Thymus (tissue), 11 donors: ENCODE measurements around the gene SARDH. TPM values are rescaled to one million over a fixed set of nuclear protein-coding genes. Genes with fewer than 3 reads are reported as not detected.

ENCODE experiments used
- DNase-seq, 9 donors: peaks; one replicate each; pipeline ENCODE4 v3.0.0-alpha.2; 2013; ENCODE audit warnings: low spot score in 9 of 9, low read depth in 6 of 9, missing footprints in 1 of 9
- H3K27ac ChIP-seq, 2 donors: one replicate each; pipeline ENCODE4 v1.5.1; 2013; ENCODE audit warnings: control low read depth in 1 of 2, low read depth in 1 of 2, low read length in 1 of 2, mild to moderate bottlenecking in 1 of 2, moderate library complexity in 1 of 2
- H3K27me3 ChIP-seq, 2 donors: one replicate each; pipeline ENCODE4 v1.5.1; 2013; ENCODE audit warnings: low read length in 1 of 2; ENCODE audit not compliant: control insufficient read depth in 2 of 2, insufficient read depth in 1 of 2
- H3K36me3 ChIP-seq, 2 donors: one replicate each; pipeline ENCODE4 v1.5.1; 2013; ENCODE audit warnings: low read length in 1 of 2, mild to moderate bottlenecking in 1 of 2, moderate library complexity in 1 of 2; ENCODE audit not compliant: control insufficient read depth in 2 of 2, insufficient read depth in 2 of 2
- H3K4me1 ChIP-seq, 2 donors: one replicate each; pipeline ENCODE4 v1.5.1; 2013; ENCODE audit warnings: low read length in 2 of 2; ENCODE audit not compliant: control insufficient read depth in 2 of 2, insufficient read depth in 2 of 2
- H3K4me3 ChIP-seq, 2 donors: one replicate each; pipeline ENCODE4 v1.5.1; 2013; ENCODE audit warnings: low read length in 2 of 2, control low read depth in 1 of 2, mild to moderate bottlenecking in 1 of 2
- H3K9me3 ChIP-seq, 2 donors: one replicate each; pipeline ENCODE4 v1.5.1; 2013; ENCODE audit warnings: low read length in 1 of 2, mild to moderate bottlenecking in 1 of 2; ENCODE audit not compliant: control insufficient read depth in 2 of 2, insufficient read depth in 1 of 2
- WGBS: extraction: QIAGEN DNeasy Blood & Tissue Kit; methylation state at CpG from one replicate; pipeline ENCODE4 v1.1.7; 2013; 5-methylcytosine and 5-hydroxymethylcytosine counted together
- polyA plus RNA-seq: library from polyadenylated mRNA; stranded (reverse); fragments of 200-250 nt; gene quantifications from one replicate; pipeline ENCODE4 v1.2.3, GENCODE V29; 2013
- total RNA-seq: library from RNA; stranded (reverse); fragments of 120-200 nt; gene quantifications from one replicate; pipeline ENCODE4 v1.2.4, GENCODE V29; 2013
- donor health status: healthy.

The SARDH gene
- total and polyA plus RNA-seq, 2 donors = 5.4 to 13.1 TPM

GRCh38 chr9:133655701-133656100 lies 82.5 kb downstream of the SARDH start:
- H3K9me3 ChIP-seq = peaks cover 1 to 10% of the 10 kb centered on the region in 2 donors
- WGBS = 72% methylated on average over 14 of the region's 14 CpGs
- no peak overlapping the region for H3K4me3 ChIP-seq
- H3K27ac ChIP-seq = no peak overlapping the region
- peaks cover 37 to 92% of the 10 kb centered on the region in 2 donors for H3K27me3 ChIP-seq
- peaks cover 5 to 56% of the 10 kb centered on the region in 2 donors for H3K4me1 ChIP-seq
- no peak for DNase-seq
- no peaks in the 10 kb centered on the region for H3K36me3 ChIP-seq

DNA sequence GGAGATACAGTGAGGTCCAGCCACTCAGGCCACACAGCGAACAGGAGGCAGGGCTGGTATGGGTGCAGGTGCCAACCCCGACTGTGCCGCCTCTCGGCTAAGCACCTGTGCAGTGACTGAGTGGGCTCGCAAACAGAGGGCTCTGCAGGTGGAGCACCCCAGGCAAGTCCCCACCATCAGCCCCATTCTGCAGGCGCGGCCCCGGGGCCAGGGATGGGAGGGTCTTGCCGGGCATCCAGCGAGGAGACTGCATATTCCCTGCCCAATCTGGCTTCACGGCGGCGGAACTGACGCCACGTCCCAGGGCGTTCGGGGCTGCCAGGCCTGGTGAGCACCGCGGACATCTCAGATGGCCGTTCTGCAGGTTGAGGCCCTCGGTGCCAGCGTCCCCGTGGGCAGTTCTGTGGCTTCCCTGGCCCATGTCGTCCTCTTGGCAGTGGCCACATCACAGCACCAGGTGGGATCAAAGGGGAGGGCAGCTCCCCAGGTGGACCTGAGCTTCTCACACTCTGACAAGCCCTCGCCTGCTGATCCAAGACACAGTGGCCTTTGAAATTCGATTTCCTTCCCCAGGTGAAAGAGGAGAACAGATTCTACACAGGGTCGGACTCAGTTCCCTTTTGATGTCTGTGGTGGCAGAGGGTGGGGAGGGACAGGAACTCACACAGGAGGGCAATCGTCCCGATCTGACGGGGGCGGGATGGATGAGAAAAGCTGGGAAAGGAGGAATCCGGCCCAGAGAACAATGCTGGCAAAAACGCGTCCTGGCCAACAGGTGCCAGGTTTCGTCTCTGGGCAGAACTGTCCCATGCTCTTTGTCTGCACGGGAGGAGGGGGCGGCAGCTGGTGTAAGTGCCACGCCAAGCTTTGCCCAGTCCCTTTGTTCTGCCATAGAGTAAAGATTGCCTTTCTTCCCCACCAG lies 83.2 kb downstream of the SARDH start:
- H3K27me3 ChIP-seq = peaks cover 37 to 88% of the 10 kb centered on the region in 2 donors
- H3K9me3 ChIP-seq = peaks cover 1 to 10% of the 10 kb centered on the region in 2 donors
- no peak overlapping the region for H3K27ac ChIP-seq
- no peak overlapping the region for H3K4me3 ChIP-seq
- WGBS = 61% methylated on average over 38 of the region's 38 CpGs
- H3K4me1 ChIP-seq = peaks cover 5 to 51% of the 10 kb centered on the region in 2 donors
- no peak for DNase-seq
- no peaks in the 10 kb centered on the region for H3K36me3 ChIP-seq

GRCh38 chr9:133653638-133654037 lies 84.5 kb downstream of the SARDH start:
- Histone ChIP-seq H3K27me3 (peaks cover 26 to 80% of the 10 kb centered on the region in 2 donors), H3K9me3 (peaks cover 1 to 10% of the 10 kb centered on the region in 2 donors), H3K4me1 (peaks cover 5 to 38% of the 10 kb centered on the region in 2 donors), H3K36me3 (no peaks in the 10 kb centered on the region), H3K27ac (no peak overlapping the region), H3K4me3 (no peak overlapping the region)
- no peak for DNase-seq
- WGBS = 83% methylated on average over 9 of the region's 9 CpGs

DNA sequence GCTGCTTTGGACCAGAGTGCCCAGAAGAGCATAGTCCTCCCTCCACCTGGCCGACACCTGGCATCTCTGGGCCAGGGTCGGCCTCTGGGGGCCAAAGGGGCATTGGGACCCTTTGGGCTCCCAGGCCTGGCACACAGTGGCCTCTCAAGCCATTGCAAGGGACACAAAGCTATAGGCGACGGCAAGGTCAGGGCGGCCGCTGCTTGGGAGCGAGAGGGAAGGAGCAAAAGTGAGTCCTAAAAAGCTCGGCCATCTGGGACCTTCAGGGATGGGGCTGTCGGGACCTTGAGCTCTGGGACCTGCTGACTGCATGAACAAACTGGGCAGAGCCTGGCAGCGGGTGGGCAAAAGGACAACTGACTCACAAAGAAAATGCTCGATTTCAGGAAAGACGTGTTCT lies 88.1 kb downstream of the SARDH start:
- no peak overlapping the region for H3K27ac ChIP-seq
- DNase-seq = no peak
- H3K9me3 ChIP-seq = peaks cover 0 to 4% of the 10 kb centered on the region in 2 donors
- WGBS = 94% methylated on average over 12 of the region's 12 CpGs
- no peak overlapping the region for H3K4me3 ChIP-seq
- peaks cover 0 to 3% of the 10 kb centered on the region in 2 donors for H3K4me1 ChIP-seq
- H3K27me3 ChIP-seq = peaks cover 0 to 63% of the 10 kb centered on the region in 2 donors
- H3K36me3 ChIP-seq = no peaks in the 10 kb centered on the region

DNA sequence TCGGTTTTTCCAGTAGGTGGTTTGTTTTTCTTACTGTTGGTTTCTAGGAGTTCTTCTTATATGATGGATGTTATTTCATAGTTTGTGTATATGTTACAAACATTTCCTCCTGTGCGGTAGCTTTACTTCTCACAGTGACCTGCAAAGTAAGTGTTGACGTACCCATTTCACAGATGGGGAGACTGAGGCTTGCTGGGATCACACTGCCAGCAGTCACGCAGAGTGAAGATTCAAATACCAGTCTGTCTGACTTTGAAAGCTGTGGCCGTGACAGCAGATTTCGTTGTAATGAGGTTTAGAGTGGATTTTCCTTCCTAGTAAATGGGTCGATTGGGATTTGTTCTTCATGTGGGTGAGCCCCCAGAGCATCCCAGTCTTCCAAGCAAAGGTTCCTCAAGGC lies 89.0 kb downstream of the SARDH start:
- peaks cover 0 to 59% of the 10 kb centered on the region in 2 donors for H3K27me3 ChIP-seq
- no peak overlapping the region for H3K4me3 ChIP-seq
- WGBS = 85% methylated on average over 7 of the region's 7 CpGs
- H3K9me3 ChIP-seq = peaks cover 0 to 4% of the 10 kb centered on the region in 2 donors
- H3K4me1 ChIP-seq = no peaks in the 10 kb centered on the region
- DNase-seq = no peak
- H3K36me3 ChIP-seq = no peaks in the 10 kb centered on the region
- no peak overlapping the region for H3K27ac ChIP-seq

GRCh38 chr9:133647765-133648469 lies 90.2 kb downstream of the SARDH start:
- 89% methylated on average over 25 of the region's 25 CpGs for WGBS
- peaks cover 0 to 55% of the 10 kb centered on the region in 2 donors for H3K27me3 ChIP-seq
- no peak for DNase-seq

GRCh38 chr9:133647148-133647547 lies 91.0 kb downstream of the SARDH start:
- no peak for DNase-seq
- 80% methylated on average over 7 of the region's 7 CpGs for WGBS
- Histone ChIP-seq H3K4me3 (no peak overlapping the region), H3K27ac (no peak overlapping the region), H3K4me1 (no peaks in the 10 kb centered on the region), H3K9me3 (peaks cover 0 to 4% of the 10 kb centered on the region in 2 donors), H3K36me3 (no peaks in the 10 kb centered on the region), H3K27me3 (peaks cover 0 to 51% of the 10 kb centered on the region in 2 donors)

More at GRCh38 chr9:133647765-133648469, 90.2 kb downstream of the SARDH start:
- Histone ChIP-seq H3K4me1 (no peaks in the 10 kb centered on the region), H3K4me3 (no peak overlapping the region), H3K36me3 (no peaks in the 10 kb centered on the region), H3K27ac (no peak overlapping the region), H3K9me3 (peaks cover 0 to 4% of the 10 kb centered on the region in 2 donors)

DNA sequence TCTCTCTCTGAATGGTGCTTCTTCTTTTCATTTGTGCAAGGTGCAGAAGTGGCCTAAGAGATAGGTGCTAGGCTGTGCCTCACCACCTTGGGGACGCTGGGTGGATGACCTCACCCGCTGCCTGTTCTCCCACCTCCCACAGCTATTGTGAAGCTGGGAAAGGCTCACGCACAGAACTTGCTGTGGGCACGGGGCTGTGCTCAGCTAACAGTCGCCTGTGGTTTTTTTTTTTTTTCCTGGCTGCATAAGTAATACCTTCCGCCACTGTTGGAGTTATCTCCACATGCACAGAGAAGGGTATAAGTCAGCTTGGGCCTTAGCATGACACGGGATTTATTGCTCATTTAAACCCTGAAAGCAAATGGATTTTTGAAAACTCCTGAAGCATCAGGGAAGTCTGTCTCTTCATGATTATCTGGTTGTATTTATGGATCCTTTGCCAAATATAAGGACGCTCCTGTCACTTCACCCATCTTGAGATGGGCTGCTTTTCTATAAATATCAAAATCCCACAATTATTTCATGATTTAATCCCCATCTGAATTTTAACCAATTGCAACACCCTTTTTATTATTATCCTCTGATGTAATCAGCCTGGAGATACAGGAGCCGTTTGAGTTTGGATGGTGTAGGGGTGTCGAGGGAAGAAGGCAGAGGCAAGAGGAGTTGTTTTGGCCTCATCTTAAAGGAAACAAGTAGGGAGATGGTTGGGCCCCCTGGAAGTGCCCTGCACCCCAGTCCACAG lies 93.0 kb downstream of the SARDH start:
- DNase-seq = no peak
- Histone ChIP-seq H3K36me3 (no peaks in the 10 kb centered on the region), H3K4me3 (no peak overlapping the region), H3K27ac (no peak overlapping the region), H3K27me3 (peaks cover 0 to 49% of the 10 kb centered on the region in 2 donors), H3K4me1 (no peaks in the 10 kb centered on the region), H3K9me3 (peaks cover 0 to 4% of the 10 kb centered on the region in 2 donors)
- WGBS = 50% methylated on average over 10 of the region's 10 CpGs
